LNCAP (cell line): Measurements from ENCODE around the gene CD86.

Experiments
- CTCF ChIP-seq: fragments of 450-650 bp; IDR thresholded peaks from 2 replicates; pipeline ENCODE4 v1.5.1; 2017; ENCODE audit warnings: mild to moderate bottlenecking

CD86 gene

GRCh38 chr3:122077293-122078234 is 22.4 kb downstream of the CD86 start:
- TF ChIP-seq CTCF, result no peak

GRCh38 chr3:122078235-122078935 is 23.2 kb downstream of the CD86 start:
- no peak for TF ChIP-seq CTCF

GRCh38 chr3:122079524-122080206 is 24.5 kb downstream of the CD86 start:
- no peak for TF ChIP-seq CTCF

GRCh38 chr3:122080207-122080587 is 25.0 kb downstream of the CD86 start:
- TF ChIP-seq CTCF, result no peak

GRCh38 chr3:122081543-122082247 is 26.5 kb downstream of the CD86 start:
- TF ChIP-seq CTCF, result no peak

GRCh38 chr3:122082357-122082756 is 27.2 kb downstream of the CD86 start:
- no peak for TF ChIP-seq CTCF

GRCh38 chr3:122084799-122085198 is 29.6 kb downstream of the CD86 start:
- TF ChIP-seq CTCF, result no peak
